GM19099 (cell line): ENCODE measurements around the gene ARRDC3.

ENCODE experiments used
- POLR2A ChIP-seq: IDR thresholded peaks from 3 replicates; pipeline ENCODE4 v1.6.1; 2011; ENCODE audit warnings: low read depth; ENCODE audit not compliant: insufficient read length; ENCODE audit errors: extremely low read depth

Gene ARRDC3

GRCh38 chr5:91341154-91341553, 42.0 kb downstream of the ARRDC3 start:
- no peak for TF ChIP-seq POLR2A

DNA sequence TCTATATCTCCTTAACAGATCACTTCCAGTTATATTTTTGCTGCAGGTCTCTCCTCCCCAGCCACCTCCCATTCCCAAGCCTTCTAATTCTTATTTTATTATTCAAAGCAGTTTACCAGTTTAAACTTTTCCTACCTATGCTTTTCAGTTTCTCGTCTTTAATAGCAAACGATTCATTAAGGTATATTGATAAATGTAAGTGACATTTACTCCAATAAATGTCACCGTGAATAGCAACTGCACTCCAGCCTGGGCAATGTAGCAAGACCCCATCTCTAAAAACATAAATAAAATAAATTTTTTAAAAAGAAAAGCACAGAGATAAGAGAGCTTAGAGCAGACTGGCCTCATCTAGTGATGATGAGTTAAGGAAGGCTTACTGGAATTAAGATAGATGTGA, 42.6 kb downstream of the ARRDC3 start:
- TF ChIP-seq POLR2A = no peak

- TF ChIP-seq POLR2A = no peak
Observed at GRCh38 chr5:91339063-91339705, 43.9 kb downstream of the ARRDC3 start.

DNA sequence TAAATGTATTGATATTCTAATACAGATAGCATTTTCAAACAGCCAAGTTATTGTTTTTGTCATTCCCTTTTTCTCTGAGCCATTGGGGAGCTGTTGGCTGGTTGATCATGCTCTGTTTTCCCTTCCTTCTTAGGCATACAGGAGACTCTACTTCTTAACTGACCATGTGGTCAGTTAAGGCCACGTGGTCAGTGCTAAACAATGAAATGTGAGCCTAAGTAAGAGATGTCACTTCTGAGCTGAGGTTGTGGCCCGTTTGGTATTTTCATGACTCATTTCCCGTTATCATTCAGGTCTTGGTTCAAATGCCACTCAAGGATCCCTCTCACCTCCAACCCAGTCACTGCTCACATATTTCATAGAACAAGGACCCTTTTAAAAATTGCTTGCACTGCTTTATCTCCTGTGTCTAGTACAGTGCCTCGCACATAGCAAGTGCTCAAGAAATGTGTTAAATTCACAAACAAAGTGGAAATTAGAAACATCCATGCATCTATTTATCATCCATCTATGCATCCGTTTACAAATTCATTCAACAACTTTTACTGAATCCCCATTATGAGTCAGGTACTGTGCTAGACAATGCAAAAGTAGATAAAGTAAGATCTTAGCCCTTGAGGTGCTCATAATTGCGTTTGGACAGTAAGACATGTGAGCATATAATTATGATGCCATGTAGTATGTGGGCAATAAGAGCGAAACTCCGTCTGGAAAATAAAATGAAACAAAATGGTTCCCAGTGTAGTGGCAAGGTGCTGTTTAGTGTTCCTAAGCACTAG, 50.7 kb downstream of the ARRDC3 start:
- no peak for TF ChIP-seq POLR2A

DNA sequence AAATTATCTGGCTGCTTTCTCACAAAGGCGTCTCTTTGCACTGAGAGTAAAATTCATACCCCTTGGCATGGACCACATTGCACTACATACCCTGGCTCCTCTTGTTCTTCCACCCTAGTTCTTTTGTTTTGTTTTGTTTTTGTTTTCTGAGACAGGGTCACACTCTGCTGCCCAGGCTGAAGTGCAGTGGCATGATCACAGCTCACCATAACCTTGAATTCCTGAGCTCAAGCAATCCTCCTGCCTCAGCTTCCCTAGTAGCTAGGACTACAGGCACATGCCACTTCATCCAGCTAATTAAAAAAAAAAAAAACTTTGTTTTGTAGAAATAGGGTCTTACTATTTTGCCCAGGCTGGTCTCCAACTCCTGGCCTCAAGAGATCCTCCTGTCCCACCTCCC, 51.4 kb downstream of the ARRDC3 start:
- no peak for TF ChIP-seq POLR2A

- TF ChIP-seq POLR2A = no peak
Observed at GRCh38 chr5:91329283-91329682, 53.8 kb downstream of the ARRDC3 start.

- no peak for TF ChIP-seq POLR2A
Observed at GRCh38 chr5:91328743-91329142, 54.4 kb downstream of the ARRDC3 start.

- TF ChIP-seq POLR2A = no peak
Observed at GRCh38 chr5:91319667-91320066, 63.5 kb downstream of the ARRDC3 start.

DNA sequence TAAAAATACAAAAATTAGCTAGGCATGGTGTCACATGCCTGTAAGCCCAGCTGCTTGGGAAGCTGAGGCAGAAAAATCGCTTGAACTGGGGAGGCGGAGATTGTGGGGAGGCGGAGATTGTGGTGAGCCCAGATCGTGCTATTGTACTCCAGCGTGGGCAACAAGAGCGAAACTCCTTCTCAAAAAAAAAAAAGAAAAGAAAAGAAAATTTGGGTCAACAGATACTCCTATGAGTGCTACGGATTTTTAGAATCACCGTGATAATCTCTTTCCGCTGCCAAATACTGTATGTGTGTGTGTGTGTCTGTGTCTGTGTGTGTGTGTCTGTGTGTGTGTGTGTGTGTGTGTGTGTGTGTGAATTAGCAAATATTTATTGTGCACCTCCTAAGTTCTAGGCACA, 64.4 kb downstream of the ARRDC3 start:
- TF ChIP-seq POLR2A = no peak
